Measurements from ENCODE around the gene RTP3. TPM values are rescaled to one million over a fixed set of nuclear protein-coding genes. Genes with fewer than 3 reads are reported as not detected.
A peak's percentile ranks its signal among the peaks of the same experiment; 100 is the strongest.

The RTP3 gene
- total RNA-seq, 4 donors from 2014 or later: not detected

GRCh38 chr3:46464326-46465195, 33.2 kb upstream of the RTP3 start, which contains the start of gene LTF:
Gene LTF, minus strand, starts transcription at chr3:46464905. Its CDS starts 38 bp downstream, at chr3:46464867.
- no peak for ATAC-seq
- peaks cover 31% of the 10 kb centered on the region in 2 donors for H3K4me1 ChIP-seq
- H3K27me3 ChIP-seq: no peaks in the 10 kb centered on the region
- H3K4me3 ChIP-seq: no peak within 1 kb of the TSS
- intact Hi-C loops (cut with DNase I; ENCODE audit: low total_unique reads): no loop called here
- no peaks in the 10 kb centered on the region for H3K9me3 ChIP-seq
- H3K36me3 ChIP-seq: no peaks in the 10 kb centered on the region
- no peak for TF ChIP-seq POLR2A (IDR thresholded peaks at IDR 0.05)
- TF ChIP-seq, protein P1, sequence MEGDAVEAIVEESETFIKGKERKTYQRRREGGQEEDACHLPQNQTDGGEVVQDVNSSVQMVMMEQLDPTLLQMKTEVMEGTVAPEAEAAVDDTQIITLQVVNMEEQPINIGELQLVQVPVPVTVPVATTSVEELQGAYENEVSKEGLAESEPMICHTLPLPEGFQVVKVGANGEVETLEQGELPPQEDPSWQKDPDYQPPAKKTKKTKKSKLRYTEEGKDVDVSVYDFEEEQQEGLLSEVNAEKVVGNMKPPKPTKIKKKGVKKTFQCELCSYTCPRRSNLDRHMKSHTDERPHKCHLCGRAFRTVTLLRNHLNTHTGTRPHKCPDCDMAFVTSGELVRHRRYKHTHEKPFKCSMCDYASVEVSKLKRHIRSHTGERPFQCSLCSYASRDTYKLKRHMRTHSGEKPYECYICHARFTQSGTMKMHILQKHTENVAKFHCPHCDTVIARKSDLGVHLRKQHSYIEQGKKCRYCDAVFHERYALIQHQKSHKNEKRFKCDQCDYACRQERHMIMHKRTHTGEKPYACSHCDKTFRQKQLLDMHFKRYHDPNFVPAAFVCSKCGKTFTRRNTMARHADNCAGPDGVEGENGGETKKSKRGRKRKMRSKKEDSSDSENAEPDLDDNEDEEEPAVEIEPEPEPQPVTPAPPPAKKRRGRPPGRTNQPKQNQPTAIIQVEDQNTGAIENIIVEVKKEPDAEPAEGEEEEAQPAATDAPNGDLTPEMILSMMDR (IDR thresholded peaks at IDR 0.05 in 4 of 5, conservative IDR thresholded peaks at IDR 0.05 in 1 of 5): no peak
- peak within 1 kb of the TSS in 1 of 4 donors; percentile 26 for H3K27ac ChIP-seq
- in situ Hi-C loops (cut with MboI; ENCODE audit: low sequenced_read_pairs in 4 of 4): no loop called here
- no peak for DNase-seq

GRCh38 chr3:46465196-46465520, 32.6 kb upstream of the RTP3 start:
- no peak for TF ChIP-seq POLR2A (IDR thresholded peaks at IDR 0.05)
- TF ChIP-seq, protein P1 (IDR thresholded peaks at IDR 0.05 in 4 of 5, conservative IDR thresholded peaks at IDR 0.05 in 1 of 5): no peak
- Histone ChIP-seq H3K4me1 (peaks cover 37% of the 10 kb centered on the region in 2 donors), H3K27ac (no peak overlapping the region), H3K4me3 (no peak overlapping the region), H3K27me3 (no peaks in the 10 kb centered on the region), H3K36me3 (no peaks in the 10 kb centered on the region), H3K9me3 (no peaks in the 10 kb centered on the region)
- in situ Hi-C loops (cut with MboI; ENCODE audit: low sequenced_read_pairs in 4 of 4) (no loop called here), intact Hi-C loops (cut with DNase I; ENCODE audit: low total_unique reads) (no loop called here)
- ATAC-seq (no peak), DNase-seq (no peak)

- no peak for DNase-seq
- peaks cover 39 to 47% of the 10 kb centered on the region in 2 donors for H3K4me1 ChIP-seq
- H3K27me3 ChIP-seq: no peaks in the 10 kb centered on the region
- H3K4me3 ChIP-seq: no peak overlapping the region
- no peak overlapping the region for H3K27ac ChIP-seq
- TF ChIP-seq POLR2A (IDR thresholded peaks at IDR 0.05): no peak
- TF ChIP-seq, protein P1 (IDR thresholded peaks at IDR 0.05 in 4 of 5, conservative IDR thresholded peaks at IDR 0.05 in 1 of 5): no peak
- in situ Hi-C loops (cut with MboI; ENCODE audit: low sequenced_read_pairs in 4 of 4): no loop called here
- H3K36me3 ChIP-seq: no peaks in the 10 kb centered on the region
- no peak for ATAC-seq
- intact Hi-C loops (cut with DNase I; ENCODE audit: low total_unique reads): no loop called here
- H3K9me3 ChIP-seq: no peaks in the 10 kb centered on the region
Observed at GRCh38 chr3:46466273-46466672, 31.5 kb upstream of the RTP3 start.

DNA sequence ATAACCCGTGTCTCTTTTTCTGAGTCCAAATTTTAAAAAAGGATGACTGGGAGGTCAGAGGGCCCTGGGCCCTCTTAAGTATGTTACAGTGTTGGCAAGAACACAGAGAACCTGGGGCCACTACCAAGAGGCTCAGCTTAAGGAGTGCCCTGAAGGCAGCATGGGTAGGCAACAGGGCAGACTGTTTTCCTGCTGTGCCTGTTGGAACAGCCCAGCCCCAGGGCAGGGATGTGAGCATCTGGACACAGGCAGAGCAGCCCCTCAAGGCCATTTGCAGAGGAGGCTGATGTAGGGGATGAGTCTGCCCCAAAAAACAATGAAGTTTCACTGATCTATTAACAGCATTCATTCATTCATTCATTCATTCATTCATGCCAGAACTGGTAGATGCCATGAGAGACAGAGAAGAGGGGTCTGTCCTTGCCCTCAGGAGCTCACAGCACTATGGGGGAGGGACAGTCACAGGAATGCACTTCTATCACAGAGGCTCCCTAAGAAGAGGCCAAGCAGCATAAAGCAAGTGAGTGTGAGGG, 30.8 kb upstream of the RTP3 start:
- intact Hi-C loops (cut with DNase I; ENCODE audit: low total_unique reads): no loop called here
- no peak for ATAC-seq

More for the DNA sequence above, 30.8 kb upstream of the RTP3 start:
- TF ChIP-seq, protein P1 (IDR thresholded peaks at IDR 0.05 in 4 of 5, conservative IDR thresholded peaks at IDR 0.05 in 1 of 5): no peak
- TF ChIP-seq POLR2A (IDR thresholded peaks at IDR 0.05): no peak
- DNase-seq: no peak
- no peaks in the 10 kb centered on the region for H3K27me3 ChIP-seq
- no peak overlapping the region for H3K27ac ChIP-seq
- H3K4me3 ChIP-seq: no peak overlapping the region
- H3K4me1 ChIP-seq: peaks cover 41 to 53% of the 10 kb centered on the region in 2 donors
- no peaks in the 10 kb centered on the region for H3K9me3 ChIP-seq
- in situ Hi-C loops (cut with MboI; ENCODE audit: low sequenced_read_pairs in 4 of 4): no loop called here
- no peaks in the 10 kb centered on the region for H3K36me3 ChIP-seq

Measured in gastrocnemius medialis (tissue), 4 donors.